ENCODE results near the gene CD84. TPM values are rescaled to one million over a fixed set of nuclear protein-coding genes. Genes with fewer than 3 reads are reported as not detected.

The CD84 gene
- total and polyA plus RNA-seq, 4 experiments from 2014 or later, result 15.9 to 98.9 (median 65.6) TPM

GRCh38 chr1:160546942-160547341, 32.4 kb downstream of the CD84 start:
- CTCF ChIA-PET (ENCODE audit: partially characterized antibody), result interaction anchor here (0.5 to 20.9 kb wide), 8 partner anchors 9 to 124 kb away, joined by 3 to 359 read pairs (median 5); partner anchors contain the start of gene SLAMF6
- Mint-ChIP-seq H3K36me3 (peaks cover 42 to 57% of the 10 kb centered on the region in 2 donors), H3K27ac (peak overlapping the region; percentile 4 to 75 (median 48)), H3K4me1 (peaks cover 30 to 59% (median 40%) of the 10 kb centered on the region in 4 donors), H3K4me3 (no peak overlapping the region), H3K27me3 (no peaks in the 10 kb centered on the region), H3K9me3 (no peaks in the 10 kb centered on the region)
- POLR2A ChIA-PET (ENCODE audit: partially characterized antibody), result interaction anchor here (1.1 to 24.0 kb wide), 5 partner anchors 9 to 62 kb away, joined by 3 to 639 read pairs (median 6); partner anchors contain the start of gene CD84
- H3K36me3 ChIP-seq (ENCODE audit: insufficient read depth, low read length), result peaks cover 51% of the 10 kb centered on the region
- H3K27me3 ChIP-seq (ENCODE audit: insufficient read depth, low read length), result no peaks in the 10 kb centered on the region
- H3K27ac ChIP-seq (ENCODE audit: low read depth, low read length), result no peak overlapping the region
- H3K9me3 ChIP-seq (ENCODE audit: control insufficient read depth in 1 of 2, low read length in 2 of 2), result no peaks in the 10 kb centered on the region
- DNase-seq, result no peak
- H3K4me3 ChIP-seq (ENCODE audit: low read length in 2 of 2), result no peak overlapping the region
- intact Hi-C loops (cut with micrococcal nuclease), result no loop called here
- H3K4me1 ChIP-seq (ENCODE audit: insufficient read depth, low read length), result peaks cover 53% of the 10 kb centered on the region

GRCh38 chr1:160544647-160545046, 34.6 kb downstream of the CD84 start:
- peak; percentile 45 to 54 (median 51) for DNase-seq
- no peak overlapping the region for H3K27ac ChIP-seq (ENCODE audit: low read depth, low read length)
- Mint-ChIP-seq H3K36me3 (peaks cover 31 to 39% of the 10 kb centered on the region in 2 donors), H3K4me1 (peaks cover 44 to 68% (median 56%) of the 10 kb centered on the region in 4 donors), H3K27ac (peak overlapping the region; percentile 74 to 88 (median 84)), H3K27me3 (no peaks in the 10 kb centered on the region), H3K9me3 (peaks cover 0 to 1% (median 0%) of the 10 kb centered on the region in 8 donors), H3K4me3 (peak overlapping the region in 4 of 8 donors; percentile 21 to 39 (median 28))
- no peaks in the 10 kb centered on the region for H3K9me3 ChIP-seq (ENCODE audit: control insufficient read depth in 1 of 2, low read length in 2 of 2)
- ChIA-PET CTCF (ENCODE audit: partially characterized antibody) (interaction anchor here (0.6 to 20.9 kb wide), 32 partner anchors 11 to 254 kb away, joined by 3 to 359 read pairs (median 6); partner anchors contain the start of genes CD84 and SLAMF6), POLR2A (ENCODE audit: partially characterized antibody) (interaction anchor here (0.8 to 6.6 kb wide), 11 partner anchors 10 to 116 kb away, joined by 3 to 92 read pairs (median 4); partner anchors contain the start of genes CD84 and SLAMF6)
- H3K36me3 ChIP-seq (ENCODE audit: insufficient read depth, low read length), result peaks cover 33% of the 10 kb centered on the region
- peaks cover 63% of the 10 kb centered on the region for H3K4me1 ChIP-seq (ENCODE audit: insufficient read depth, low read length)
- H3K27me3 ChIP-seq (ENCODE audit: insufficient read depth, low read length), result no peaks in the 10 kb centered on the region
- intact Hi-C loops (cut with micrococcal nuclease), result loop anchor here (1.0 to 5.0 kb wide), 5 partner anchors 24 to 133 kb away; no protein-coding TSS in a partner anchor
- H3K4me3 ChIP-seq (ENCODE audit: low read length in 2 of 2), result no peak overlapping the region

GRCh38 chr1:160542303-160542945, 36.9 kb downstream of the CD84 start:
- Mint-ChIP-seq H3K4me3 (peak overlapping the region in 3 of 8 donors; percentile 20 to 64 (median 20)), H3K36me3 (peaks cover 19 to 23% of the 10 kb centered on the region in 2 donors), H3K4me1 (peaks cover 48 to 77% (median 63%) of the 10 kb centered on the region in 4 donors), H3K27ac (peak overlapping the region; percentile 81 to 92 (median 89)), H3K9me3 (peaks cover 0 to 1% (median 0%) of the 10 kb centered on the region in 8 donors), H3K27me3 (no peaks in the 10 kb centered on the region)
- H3K4me3 ChIP-seq (ENCODE audit: low read length in 2 of 2), result no peak overlapping the region
- H3K36me3 ChIP-seq (ENCODE audit: insufficient read depth, low read length), result peaks cover 11% of the 10 kb centered on the region
- CTCF ChIA-PET (ENCODE audit: partially characterized antibody), result interaction anchor here (1.4 to 20.9 kb wide), 7 partner anchors 14 to 131 kb away, joined by 5 to 359 read pairs (median 14); partner anchors contain the start of genes CD84 and SLAMF6
- DNase-seq, result no peak
- no peaks in the 10 kb centered on the region for H3K27me3 ChIP-seq (ENCODE audit: insufficient read depth, low read length)
- H3K9me3 ChIP-seq (ENCODE audit: control insufficient read depth in 1 of 2, low read length in 2 of 2), result no peaks in the 10 kb centered on the region
- H3K27ac ChIP-seq (ENCODE audit: low read depth, low read length), result peak overlapping the region; percentile 51
- intact Hi-C loops (cut with micrococcal nuclease), result loop anchor here (5.0 kb wide), 2 partner anchors 40 to 135 kb away; no protein-coding TSS in a partner anchor
- POLR2A ChIA-PET (ENCODE audit: partially characterized antibody), result interaction anchor here (1.1 to 6.6 kb wide), 7 partner anchors 16 to 34 kb away, joined by 5 to 92 read pairs (median 15); partner anchors contain the start of genes CD84 and SLAMF6
- peaks cover 73% of the 10 kb centered on the region for H3K4me1 ChIP-seq (ENCODE audit: insufficient read depth, low read length)

GRCh38 chr1:160541622-160542302, 37.5 kb downstream of the CD84 start:
- POLR2A ChIA-PET (ENCODE audit: partially characterized antibody), result interaction anchor here (0.6 to 6.6 kb wide), 16 partner anchors 9 to 166 kb away, joined by 3 to 92 read pairs (median 8); partner anchors contain the start of genes CD84 and SLAMF6
- Mint-ChIP-seq H3K27me3 (no peaks in the 10 kb centered on the region), H3K4me1 (peaks cover 48 to 74% (median 60%) of the 10 kb centered on the region in 4 donors), H3K27ac (peak overlapping the region; percentile 81 to 92 (median 89)), H3K4me3 (peak overlapping the region in 6 of 8 donors; percentile 4 to 64 (median 42)), H3K9me3 (peaks cover 0 to 2% (median 0%) of the 10 kb centered on the region in 8 donors), H3K36me3 (peaks cover 13 to 16% of the 10 kb centered on the region in 2 donors)
- no peak overlapping the region for H3K4me3 ChIP-seq (ENCODE audit: low read length in 2 of 2)
- H3K9me3 ChIP-seq (ENCODE audit: control insufficient read depth in 1 of 2, low read length in 2 of 2), result no peaks in the 10 kb centered on the region
- H3K4me1 ChIP-seq (ENCODE audit: insufficient read depth, low read length), result peaks cover 72% of the 10 kb centered on the region
- peak overlapping the region; percentile 51 for H3K27ac ChIP-seq (ENCODE audit: low read depth, low read length)
- no peak for DNase-seq
- CTCF ChIA-PET (ENCODE audit: partially characterized antibody), result interaction anchor here (1.6 to 20.9 kb wide), 9 partner anchors 14 to 113 kb away, joined by 4 to 359 read pairs (median 14); partner anchors contain the start of gene SLAMF6
- intact Hi-C loops (cut with micrococcal nuclease), result loop anchor here (2.0 to 5.0 kb wide), 4 partner anchors 17 to 136 kb away; no protein-coding TSS in a partner anchor
- peaks cover 4% of the 10 kb centered on the region for H3K36me3 ChIP-seq (ENCODE audit: insufficient read depth, low read length)
- H3K27me3 ChIP-seq (ENCODE audit: insufficient read depth, low read length), result no peaks in the 10 kb centered on the region

- peak overlapping the region; percentile 87 to 94 (median 92) for H3K27ac Mint-ChIP-seq
- POLR2A ChIA-PET (ENCODE audit: partially characterized antibody), result interaction anchor here (0.8 to 6.6 kb wide), 33 partner anchors 10 to 227 kb away, joined by 3 to 92 read pairs (median 5); partner anchors contain the start of genes CD84 and SLAMF6
- H3K4me3 ChIP-seq (ENCODE audit: low read length in 2 of 2), result peak overlapping the region in 1 of 2 donors; percentile 3
Observed at GRCh38 chr1:160540859-160541233, 38.5 kb downstream of the CD84 start.

More at GRCh38 chr1:160540859-160541233, 38.5 kb downstream of the CD84 start:
- intact Hi-C loops (cut with micrococcal nuclease), result loop anchor here (1.0 to 5.0 kb wide), 6 partner anchors 18 to 136 kb away; partner anchors contain the start of gene SLAMF6
- Mint-ChIP-seq H3K4me1 (peaks cover 48 to 68% (median 57%) of the 10 kb centered on the region in 4 donors), H3K36me3 (peaks cover 9 to 12% of the 10 kb centered on the region in 2 donors), H3K9me3 (peaks cover 0 to 10% (median 5%) of the 10 kb centered on the region in 8 donors), H3K4me3 (peak overlapping the region in 7 of 8 donors; percentile 36 to 90 (median 81)), H3K27me3 (no peaks in the 10 kb centered on the region)
- CTCF ChIA-PET (ENCODE audit: partially characterized antibody), result interaction anchor here (0.6 to 8.5 kb wide), 20 partner anchors 8 to 134 kb away, joined by 3 to 133 read pairs (median 6); partner anchors contain the start of gene SLAMF6
- Histone ChIP-seq H3K27me3 (ENCODE audit: insufficient read depth, low read length) (no peaks in the 10 kb centered on the region), H3K27ac (ENCODE audit: low read depth, low read length) (peak overlapping the region; percentile 51), H3K36me3 (ENCODE audit: insufficient read depth, low read length) (no peaks in the 10 kb centered on the region), H3K4me1 (ENCODE audit: insufficient read depth, low read length) (peaks cover 66% of the 10 kb centered on the region), H3K9me3 (ENCODE audit: control insufficient read depth in 1 of 2, low read length in 2 of 2) (no peaks in the 10 kb centered on the region)
- DNase-seq, result no peak
